ENCODE data around the gene CCP110.

CCP110 gene

GRCh38 chr16:19523559-19524355, at the start of gene CCP110:
CCP110 (plus strand) TSS chr16:19523942; CDS start chr16:19527882, 3,940 bp downstream.
- peak within 1 kb of the TSS; percentile 97 for H3K4me3 ChIP-seq (ENCODE audit: low read length)
- DNase-seq (ENCODE audit: low read depth): peak; percentile 94
- TF ChIP-seq CTCF (conservative IDR thresholded peaks at IDR 0.05; ENCODE audit: low read length): no peak

- no peak for DNase-seq (ENCODE audit: low read depth)
- no peak for TF ChIP-seq CTCF (conservative IDR thresholded peaks at IDR 0.05; ENCODE audit: low read length)
Observed at GRCh38 chr16:19474617-19475016, 49.1 kb upstream of the CCP110 start.

GRCh38 chr16:19478505-19478904, 45.2 kb upstream of the CCP110 start:
- no peak for DNase-seq (ENCODE audit: low read depth)
- H3K4me3 ChIP-seq (ENCODE audit: low read length): no peak overlapping the region
- TF ChIP-seq CTCF (conservative IDR thresholded peaks at IDR 0.05; ENCODE audit: low read length): no peak

More at GRCh38 chr16:19474617-19475016, 49.1 kb upstream of the CCP110 start:
- no peak overlapping the region for H3K4me3 ChIP-seq (ENCODE audit: low read length)

GRCh38 chr16:19479302-19479721, 44.4 kb upstream of the CCP110 start:
- H3K4me3 ChIP-seq (ENCODE audit: low read length): no peak overlapping the region
- no peak for DNase-seq (ENCODE audit: low read depth)
- TF ChIP-seq CTCF (conservative IDR thresholded peaks at IDR 0.05; ENCODE audit: low read length): no peak

- no peak for TF ChIP-seq CTCF (conservative IDR thresholded peaks at IDR 0.05; ENCODE audit: low read length)
- no peak overlapping the region for H3K4me3 ChIP-seq (ENCODE audit: low read length)
- peak; percentile 3 for DNase-seq (ENCODE audit: low read depth)
Observed at GRCh38 chr16:19481296-19481695, 42.4 kb upstream of the CCP110 start.

- no peak for TF ChIP-seq CTCF (conservative IDR thresholded peaks at IDR 0.05; ENCODE audit: low read length)
- DNase-seq (ENCODE audit: low read depth): no peak
- no peak overlapping the region for H3K4me3 ChIP-seq (ENCODE audit: low read length)
Observed at GRCh38 chr16:19481769-19482168, 42.0 kb upstream of the CCP110 start.

- no peak overlapping the region for H3K4me3 ChIP-seq (ENCODE audit: low read length)
- no peak for TF ChIP-seq CTCF (conservative IDR thresholded peaks at IDR 0.05; ENCODE audit: low read length)
- DNase-seq (ENCODE audit: low read depth): no peak
Observed at GRCh38 chr16:19482291-19482690, 41.5 kb upstream of the CCP110 start.
